DMS53 treated with DMSO at 0.1 percent for 48 hours (cell line): ENCODE results near the gene DYNLT3.
A peak's percentile ranks its signal among the peaks of the same experiment; 100 is the strongest.

Experiments
- DNase-seq: peaks from one replicate; lab custom pipeline; 2025; ENCODE audit not compliant: unreplicated experiment; lab: John Stamatoyannopoulos, UW

The DYNLT3 gene

GRCh38 chrX:37846141-37846540, 1.2 kb downstream of the DYNLT3 start:
- DNase-seq = no peak

- no peak for DNase-seq
Measured at GRCh38 chrX:37844622-37845021, 2.7 kb downstream of the DYNLT3 start.

- no peak for DNase-seq
Measured at GRCh38 chrX:37840931-37841330, 6.4 kb downstream of the DYNLT3 start.

- DNase-seq = no peak
Measured at GRCh38 chrX:37834937-37835336, 12.4 kb downstream of the DYNLT3 start.

GRCh38 chrX:37830371-37830770, 17.0 kb downstream of the DYNLT3 start:
- DNase-seq = no peak

- no peak for DNase-seq
Measured at GRCh38 chrX:37829721-37830120, 17.6 kb downstream of the DYNLT3 start.

GRCh38 chrX:37825215-37825842, 22.0 kb downstream of the DYNLT3 start:
- peak; percentile 45 for DNase-seq

GRCh38 chrX:37824491-37825214, 22.7 kb downstream of the DYNLT3 start:
- peak; percentile 45 for DNase-seq

GRCh38 chrX:37820646-37821045, 26.7 kb downstream of the DYNLT3 start:
- no peak for DNase-seq

- no peak for DNase-seq
Measured at GRCh38 chrX:37818031-37818430, 29.3 kb downstream of the DYNLT3 start.

GRCh38 chrX:37817579-37817978, 29.8 kb downstream of the DYNLT3 start:
- DNase-seq = no peak

GRCh38 chrX:37817176-37817575, 30.2 kb downstream of the DYNLT3 start:
- DNase-seq = no peak

- DNase-seq = no peak
Measured at GRCh38 chrX:37816766-37817165, 30.6 kb downstream of the DYNLT3 start.

GRCh38 chrX:37815366-37815765, 32.0 kb downstream of the DYNLT3 start:
- no peak for DNase-seq

GRCh38 chrX:37813570-37813969, 33.8 kb downstream of the DYNLT3 start:
- no peak for DNase-seq

GRCh38 chrX:37812110-37812509, 35.3 kb downstream of the DYNLT3 start:
- DNase-seq = no peak

- no peak for DNase-seq
Measured at GRCh38 chrX:37809970-37810369, 37.4 kb downstream of the DYNLT3 start.

- DNase-seq = no peak
Measured at GRCh38 chrX:37803057-37803456, 44.3 kb downstream of the DYNLT3 start.

- no peak for DNase-seq
Measured at GRCh38 chrX:37802028-37802427, 45.3 kb downstream of the DYNLT3 start.

- DNase-seq = no peak
Measured at GRCh38 chrX:37800717-37801116, 46.7 kb downstream of the DYNLT3 start.

GRCh38 chrX:37799936-37800335, 47.4 kb downstream of the DYNLT3 start:
- DNase-seq = no peak

- no peak for DNase-seq
Measured at GRCh38 chrX:37796805-37797204, 50.6 kb downstream of the DYNLT3 start.

GRCh38 chrX:37796310-37796709, 51.1 kb downstream of the DYNLT3 start:
- no peak for DNase-seq
